Brain pericyte (primary cell): Measurements from ENCODE around the gene TRAF3IP1.
"Not testable (repeated sequence)": the region's sequence is repeated elsewhere in the genome, so short reads cannot be mapped to it uniquely, and the experiment has no call there.

ENCODE experiments used
- DNase-seq: peaks from one replicate; pipeline ENCODE4 v3.0.0-alpha.2; 2012; ENCODE audit warnings: low read depth, low spot score

The TRAF3IP1 gene

DNA sequence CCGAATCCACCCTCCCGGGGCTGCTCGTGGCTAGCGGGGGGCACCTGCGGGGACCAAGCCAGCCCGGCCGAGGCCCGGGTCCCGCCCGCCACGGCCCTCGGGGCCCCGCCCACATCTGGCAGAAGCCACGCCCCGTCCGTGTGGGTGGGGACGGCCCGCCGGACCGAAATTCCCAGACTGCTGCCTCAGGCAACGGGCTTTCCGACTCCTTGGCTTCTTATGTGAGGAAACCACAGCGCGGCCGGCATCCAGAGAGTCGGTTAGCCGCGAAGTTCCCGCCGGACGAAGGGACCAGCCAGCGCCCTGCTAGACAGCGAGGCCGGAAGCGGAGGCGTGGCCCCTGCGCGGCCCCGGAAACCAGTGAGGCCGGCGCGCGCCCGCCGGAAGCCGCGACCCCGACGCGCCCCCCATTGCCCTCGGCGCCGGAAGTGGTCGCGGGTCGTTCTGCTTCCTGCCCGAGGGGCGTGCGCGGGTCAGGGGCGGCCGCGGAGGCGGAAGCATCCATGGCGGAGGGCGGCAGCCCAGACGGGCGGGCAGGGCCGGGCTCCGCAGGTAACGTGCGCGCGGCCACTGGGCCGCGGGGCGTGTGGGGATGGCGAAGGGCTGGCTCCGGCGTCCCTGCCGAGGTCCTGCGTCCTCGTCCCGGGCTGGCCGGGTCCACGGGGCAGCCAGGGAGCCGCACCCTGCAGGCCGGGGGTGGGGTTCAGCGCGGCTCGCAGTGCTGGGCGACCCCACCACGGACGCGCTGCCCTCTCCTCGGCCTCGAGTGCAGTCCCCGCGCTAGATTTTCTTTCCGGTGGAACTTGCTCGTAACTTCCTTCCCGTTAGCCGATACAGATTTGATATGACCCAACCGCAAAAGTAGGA, 106.5 kb downstream of the TRAF3IP1 start, which contains the start of gene ASB1:
Gene ASB1 (plus strand): TSS at position 360 of the 867 bp plus-strand sequence. CDS start 144 bp downstream, at position 504.
- no peak for DNase-seq

DNA sequence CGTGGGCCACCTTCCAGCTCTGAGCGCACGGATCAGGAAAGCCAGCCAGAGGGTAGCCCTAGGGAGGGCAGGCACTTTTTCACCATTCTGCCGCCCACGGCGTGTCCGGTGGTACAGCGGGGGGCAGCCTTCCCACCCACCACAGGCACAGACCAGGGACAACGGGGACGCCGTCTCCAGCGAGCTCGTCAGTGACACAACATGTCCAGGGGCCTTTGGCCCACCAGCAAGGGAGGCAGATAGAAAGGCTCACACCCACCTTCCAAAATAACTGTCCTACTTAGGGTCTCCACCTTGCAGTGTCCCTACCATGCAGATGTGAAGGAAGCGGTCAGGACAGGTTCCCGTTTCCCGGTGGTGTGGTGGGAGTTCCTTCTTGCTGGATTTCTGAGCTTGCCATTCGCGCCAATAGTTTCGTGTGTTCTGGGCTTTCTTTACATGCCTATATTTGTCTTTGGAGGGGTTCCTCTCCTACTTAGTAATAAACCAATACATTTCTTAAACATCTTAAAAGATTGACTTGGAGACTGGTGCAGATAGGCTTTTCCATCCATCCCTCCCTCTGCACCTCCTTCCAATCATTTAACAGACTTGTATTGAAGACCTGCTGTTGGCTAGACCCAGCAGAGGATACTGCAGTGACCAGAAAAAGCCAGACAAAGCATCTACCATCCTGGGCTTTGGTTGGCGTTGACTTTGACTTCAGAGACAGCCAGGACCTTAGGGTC, 107.3 kb downstream of the TRAF3IP1 start:
- DNase-seq: no peak

DNA sequence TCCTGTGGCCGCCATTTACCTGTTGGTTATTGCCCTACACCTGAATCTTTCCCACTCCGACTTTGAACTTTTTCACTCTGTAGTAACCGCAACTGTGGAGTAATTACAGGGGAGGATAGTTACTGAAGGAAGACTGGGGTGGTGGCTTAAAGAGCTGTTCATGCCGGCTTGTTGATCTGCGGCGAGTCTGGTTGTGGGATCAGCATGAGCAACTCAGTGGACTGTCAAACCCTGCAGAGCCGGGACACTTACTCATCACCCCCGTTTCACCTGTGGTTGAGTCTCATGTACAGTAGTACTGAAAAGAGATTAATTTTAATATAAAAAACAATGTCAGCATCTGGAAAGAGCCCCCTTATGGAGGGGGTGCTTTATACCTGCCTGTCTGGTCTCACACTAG, 108.5 kb downstream of the TRAF3IP1 start:
- DNase-seq: no peak

DNA sequence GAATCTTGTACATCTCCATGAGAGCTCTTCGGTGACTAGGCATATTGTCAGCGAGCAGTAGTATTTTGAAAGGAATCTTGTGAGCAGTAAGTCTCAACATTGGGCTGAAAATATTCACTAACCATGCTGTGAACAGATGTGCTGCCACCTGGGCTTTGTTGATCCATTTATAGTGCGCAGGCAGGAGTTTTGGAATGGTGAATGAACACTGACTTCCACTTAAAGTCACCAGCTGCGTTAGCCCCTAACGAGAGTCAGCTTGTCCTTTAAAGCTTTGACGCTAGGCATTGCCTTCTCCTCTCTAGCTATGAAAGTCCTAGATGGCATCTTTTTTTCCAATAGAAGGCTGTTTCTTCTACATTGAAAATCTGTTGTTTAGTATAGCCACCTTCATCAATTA, 110.5 kb downstream of the TRAF3IP1 start:
- no peak for DNase-seq

DNA sequence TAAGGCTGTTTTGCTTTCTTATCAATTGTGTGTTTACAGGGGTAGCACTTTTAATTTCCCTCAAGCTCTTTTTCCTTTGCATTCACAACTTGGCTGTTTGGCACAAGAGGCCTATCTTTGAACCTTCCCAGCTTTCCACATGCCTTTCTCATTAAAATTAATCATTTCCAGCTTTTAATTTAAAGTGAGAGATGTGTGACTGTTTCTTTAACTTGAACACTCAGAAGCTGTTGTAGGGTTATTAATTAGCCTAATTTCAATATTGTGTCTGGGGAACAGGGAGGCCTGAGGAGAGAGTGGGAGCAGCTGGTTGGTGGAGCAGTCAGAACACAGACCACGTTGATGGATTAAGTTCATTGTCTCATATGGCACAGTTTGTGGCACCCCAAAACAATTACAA, 111.1 kb downstream of the TRAF3IP1 start:
- no peak for DNase-seq

DNA sequence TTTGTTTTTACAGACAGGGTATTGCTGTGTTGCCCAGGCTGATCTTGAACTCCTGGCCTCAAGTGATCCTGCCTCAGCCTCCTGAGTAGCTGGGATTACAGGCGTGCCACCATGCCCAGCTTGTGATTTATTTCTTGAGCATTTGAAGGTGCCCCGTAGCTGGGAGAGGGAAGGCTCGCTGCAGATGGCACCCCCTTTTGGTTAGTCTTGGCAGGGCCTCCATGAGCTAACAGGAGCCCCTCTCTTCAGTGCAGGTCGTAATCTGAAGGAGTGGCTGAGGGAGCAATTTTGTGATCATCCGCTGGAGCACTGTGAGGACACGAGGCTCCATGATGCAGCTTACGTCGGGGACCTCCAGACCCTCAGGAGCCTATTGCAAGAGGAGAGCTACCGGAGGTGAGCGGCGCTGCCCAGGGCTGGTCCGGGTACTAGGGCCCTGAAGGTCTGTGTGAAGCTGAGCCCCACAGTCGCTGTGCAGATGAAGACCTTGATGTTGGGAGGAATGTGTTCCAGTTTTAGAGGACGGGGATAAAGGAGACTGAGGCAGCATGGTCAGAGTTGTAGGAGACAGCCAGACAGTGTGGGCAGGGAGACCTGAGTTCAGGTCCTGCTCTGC, 113.1 kb downstream of the TRAF3IP1 start:
- no peak for DNase-seq

DNA sequence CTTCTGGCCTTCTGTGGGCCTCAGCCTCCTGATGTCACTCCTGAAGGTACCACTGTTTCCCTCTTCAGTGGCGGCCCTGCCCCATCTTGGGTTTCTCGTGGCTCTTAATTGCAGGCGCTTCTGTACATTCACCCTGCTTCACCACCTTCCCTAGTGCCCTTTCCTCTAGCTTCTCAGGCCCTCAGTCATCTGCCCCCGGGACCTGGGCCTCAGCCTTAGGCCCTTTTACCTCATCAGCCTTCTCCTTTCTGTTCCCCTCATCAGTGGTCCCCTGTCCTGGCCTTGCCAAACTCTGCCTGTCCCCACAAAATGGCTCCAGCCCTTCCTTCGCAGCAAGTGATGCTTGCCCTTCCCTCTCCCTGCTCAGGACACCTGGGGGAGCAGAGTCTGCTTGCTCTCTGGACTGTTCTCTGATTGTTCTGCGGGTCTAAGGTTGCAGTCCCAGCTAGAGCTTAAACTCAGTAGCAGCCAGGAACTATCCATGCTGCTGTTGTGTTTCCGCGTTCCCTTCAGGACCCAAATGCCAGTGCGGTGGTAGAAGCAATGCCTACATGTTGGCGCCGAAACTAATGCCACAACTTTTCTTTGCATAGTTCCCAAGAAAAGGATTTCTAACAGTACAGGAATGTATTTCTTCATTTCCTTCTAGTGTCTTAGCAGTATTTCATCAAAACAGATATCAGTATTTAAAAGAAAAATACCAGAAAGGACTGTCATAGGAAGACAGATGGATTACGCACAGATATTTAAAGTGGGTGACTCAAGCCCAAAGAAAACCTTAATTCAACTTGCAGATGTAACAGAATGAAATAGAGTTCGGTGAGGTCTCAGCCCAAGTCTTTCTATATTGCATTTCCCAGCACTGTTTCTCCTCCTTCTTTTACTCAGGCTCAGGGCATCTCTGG, 113.9 kb downstream of the TRAF3IP1 start:
- DNase-seq: no peak

DNA sequence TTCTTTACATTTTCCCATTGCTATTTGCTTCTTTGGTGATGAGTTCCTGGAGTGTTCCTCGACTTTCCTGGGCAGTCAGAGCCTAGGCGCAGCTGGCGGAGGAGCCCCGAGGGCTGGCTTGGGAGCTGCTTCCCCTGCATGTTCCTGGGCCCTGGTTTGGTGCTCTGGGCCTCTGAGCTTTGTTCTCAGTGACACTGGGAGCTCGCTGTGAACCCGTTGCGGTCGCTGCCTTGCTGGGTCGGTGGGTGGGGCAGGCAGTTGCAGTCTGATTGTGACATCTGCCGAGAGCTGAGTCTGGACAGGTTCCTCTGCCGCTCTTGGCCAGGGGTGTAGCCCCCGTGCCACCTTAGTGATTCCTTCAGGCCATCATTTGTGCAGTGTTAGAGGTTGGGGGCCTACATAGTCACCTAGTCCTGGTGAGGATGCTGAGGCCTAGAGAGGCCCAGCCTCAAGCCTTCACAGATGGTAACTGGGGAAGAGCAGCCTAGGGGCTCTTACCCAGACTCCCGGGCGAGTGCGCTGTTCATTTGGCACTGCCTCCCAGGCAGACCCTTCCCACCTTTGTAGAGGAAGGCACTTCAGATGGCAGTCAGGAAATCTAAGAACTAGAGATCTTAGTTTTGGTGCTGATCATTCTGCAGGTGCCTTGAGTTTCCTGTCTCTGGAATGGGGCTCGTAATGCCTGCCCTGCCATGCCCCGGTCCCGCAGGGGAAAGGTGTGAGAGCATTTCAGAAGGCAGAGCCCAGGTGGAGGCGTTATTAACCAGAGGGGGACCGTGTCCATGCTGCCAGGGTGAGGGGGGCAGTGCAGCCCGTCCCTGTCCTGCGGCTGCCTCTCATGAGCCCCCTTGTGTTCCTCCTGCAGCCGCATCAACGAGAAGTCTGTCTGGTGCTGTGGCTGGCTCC, 114.8 kb downstream of the TRAF3IP1 start:
- DNase-seq: no peak

DNA sequence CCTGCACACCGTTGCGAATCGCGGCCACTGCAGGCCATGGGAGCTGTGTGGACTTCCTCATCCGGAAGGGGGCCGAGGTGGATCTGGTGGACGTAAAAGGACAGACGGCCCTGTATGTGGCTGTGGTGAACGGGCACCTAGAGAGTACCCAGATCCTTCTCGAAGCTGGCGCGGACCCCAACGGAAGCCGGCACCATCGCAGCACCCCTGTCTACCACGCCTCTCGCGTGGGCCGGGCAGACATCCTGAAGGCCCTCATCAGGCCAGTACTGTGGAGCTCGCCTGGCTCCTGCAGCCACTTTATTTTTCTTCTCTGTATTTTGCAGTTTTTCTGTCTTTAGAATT, 115.4 kb downstream of the TRAF3IP1 start:
- no peak for DNase-seq

DNA sequence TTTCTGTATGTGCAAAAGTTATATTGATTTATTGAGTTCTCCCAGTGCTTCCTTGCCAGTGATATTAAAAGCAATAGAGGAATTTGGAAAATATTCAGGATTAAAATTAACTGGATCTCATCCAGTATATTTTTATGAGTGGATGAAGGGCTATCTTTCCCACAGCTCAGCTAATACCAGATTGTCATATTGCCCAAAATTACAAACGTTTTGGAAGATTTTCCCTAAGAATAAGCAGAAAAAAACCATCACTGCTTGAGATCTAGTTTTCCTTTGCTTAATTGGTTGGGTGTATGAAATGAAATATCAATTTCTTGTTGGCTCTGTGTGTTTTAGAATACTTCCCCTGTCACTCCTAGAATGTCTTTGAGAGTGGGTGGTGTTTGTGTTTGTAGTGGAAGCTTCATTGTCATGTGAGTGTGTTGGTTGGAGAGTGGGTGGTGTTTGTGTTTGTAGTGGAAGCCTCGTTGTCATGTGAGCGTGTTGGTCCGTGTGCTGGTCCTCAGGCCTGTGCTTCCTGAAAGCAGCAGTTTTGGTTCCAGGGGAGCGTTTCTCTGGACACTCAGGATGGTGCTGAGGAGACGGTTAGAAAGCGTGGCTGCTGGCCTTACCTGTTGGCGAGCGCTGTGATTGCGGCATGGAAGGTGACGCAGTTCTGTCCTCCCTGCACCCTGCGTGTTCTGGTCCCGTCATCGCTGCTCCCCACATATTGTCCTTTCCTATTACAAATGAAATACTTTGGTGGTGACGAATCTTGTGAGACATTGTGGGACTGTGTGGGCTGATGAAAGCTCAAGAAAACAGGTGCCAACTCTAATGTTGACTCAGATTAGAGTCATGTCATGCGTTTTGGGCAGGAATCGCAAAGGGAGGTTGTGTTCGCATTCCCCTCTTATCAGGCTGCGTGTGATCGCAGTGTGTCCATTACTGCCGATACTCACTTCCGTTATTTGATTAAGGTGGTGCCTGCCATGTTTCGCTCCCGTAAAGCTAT, 118.8 kb downstream of the TRAF3IP1 start:
- DNase-seq: no peak

DNA sequence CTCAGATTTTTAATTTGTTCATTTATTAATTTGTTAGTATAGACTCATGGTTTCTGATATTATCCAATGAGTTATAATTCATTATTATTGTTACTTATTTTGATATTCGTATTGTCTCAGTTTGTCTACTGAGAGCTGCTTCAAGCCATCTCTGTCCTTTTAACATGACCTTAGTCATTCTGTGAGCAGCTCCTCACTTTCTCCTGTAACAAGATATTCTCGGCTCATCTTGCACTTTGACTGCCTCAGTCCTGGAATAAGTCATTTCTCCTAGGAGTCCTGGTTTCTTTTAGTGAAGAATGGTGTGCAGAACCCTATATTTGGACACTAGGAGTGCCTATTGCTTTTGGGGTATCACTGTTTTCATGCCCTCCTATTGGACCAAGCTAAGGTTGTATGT, 119.6 kb downstream of the TRAF3IP1 start:
- DNase-seq: no peak

DNA sequence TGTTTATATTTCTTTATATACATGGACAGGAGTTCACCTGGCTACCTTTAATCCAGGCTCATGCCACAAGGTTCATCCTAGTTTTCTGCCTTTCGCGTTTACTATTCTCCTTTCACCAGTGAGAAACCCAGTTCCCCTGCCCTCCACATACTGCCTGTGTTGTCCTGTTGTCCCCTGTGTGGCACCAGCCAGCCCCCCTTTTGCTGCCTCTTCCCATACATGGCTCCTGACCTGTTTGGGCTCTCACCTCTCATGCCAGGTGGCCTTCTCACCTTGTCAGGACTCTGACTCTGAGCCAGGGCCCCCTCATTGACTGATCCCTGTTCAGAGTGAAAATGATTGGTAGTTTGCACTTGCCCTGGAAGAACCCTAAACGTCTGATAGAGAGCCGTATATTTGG, 120.0 kb downstream of the TRAF3IP1 start:
- no peak for DNase-seq

DNA sequence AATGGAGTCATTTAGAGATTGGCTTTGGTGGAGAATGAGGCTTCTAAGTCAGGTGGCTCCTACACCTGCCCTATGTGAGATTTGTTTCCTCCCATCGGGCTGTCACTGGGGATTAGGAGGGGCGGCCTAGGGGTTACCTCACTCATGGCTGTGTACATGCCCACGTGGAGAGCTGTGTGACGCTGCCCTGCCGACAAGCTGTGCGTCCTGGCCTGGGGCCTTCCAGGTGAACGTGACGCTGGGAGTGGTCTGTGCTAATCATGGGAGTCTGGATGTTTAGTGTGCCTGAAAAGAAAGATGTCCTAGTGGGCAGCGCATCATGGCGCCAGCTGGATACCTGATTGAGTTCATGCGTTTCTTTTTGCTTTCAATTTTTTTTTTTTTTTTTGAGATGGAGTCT, 120.4 kb downstream of the TRAF3IP1 start:
- no peak for DNase-seq

DNA sequence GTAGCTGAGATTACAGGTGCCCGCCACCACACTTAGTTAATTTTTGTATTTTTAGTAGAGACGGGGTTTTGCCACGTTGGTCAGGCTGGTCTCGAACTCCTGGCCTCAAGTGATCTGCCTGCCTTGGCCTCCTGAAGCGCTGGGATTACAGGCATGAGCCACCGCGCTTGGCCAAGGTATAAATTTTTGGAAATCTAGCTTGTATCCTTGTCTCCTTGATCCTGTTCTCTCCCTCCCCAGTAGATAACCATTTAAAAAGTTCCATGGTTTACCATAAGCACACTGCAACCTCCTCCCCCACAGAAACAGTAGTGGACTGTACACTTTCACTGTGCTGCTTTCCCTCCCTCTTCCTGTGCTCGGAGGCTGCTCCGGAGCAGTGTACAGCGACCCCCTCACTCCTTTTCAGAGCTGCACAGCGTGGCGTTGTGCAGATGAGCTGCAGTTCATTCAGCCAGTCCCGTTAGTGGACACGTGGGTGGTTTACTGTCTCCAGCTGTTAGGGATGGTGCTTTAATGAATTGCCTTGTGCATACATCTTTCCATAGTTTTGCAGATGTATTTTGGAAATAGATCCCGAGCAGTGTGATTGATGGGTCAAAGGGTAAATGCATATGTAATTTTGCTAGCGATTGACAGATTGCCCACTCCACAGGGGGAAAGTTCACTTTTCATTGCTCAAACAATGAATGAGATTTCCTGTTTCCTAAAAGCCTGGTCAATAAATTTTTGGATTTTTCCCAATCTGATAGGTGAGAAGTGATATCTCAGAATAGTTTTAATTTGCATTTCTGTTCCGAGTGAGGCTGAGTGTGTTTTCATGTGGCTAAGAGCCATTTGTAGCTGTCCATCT, 121.2 kb downstream of the TRAF3IP1 start:
- DNase-seq: no peak

DNA sequence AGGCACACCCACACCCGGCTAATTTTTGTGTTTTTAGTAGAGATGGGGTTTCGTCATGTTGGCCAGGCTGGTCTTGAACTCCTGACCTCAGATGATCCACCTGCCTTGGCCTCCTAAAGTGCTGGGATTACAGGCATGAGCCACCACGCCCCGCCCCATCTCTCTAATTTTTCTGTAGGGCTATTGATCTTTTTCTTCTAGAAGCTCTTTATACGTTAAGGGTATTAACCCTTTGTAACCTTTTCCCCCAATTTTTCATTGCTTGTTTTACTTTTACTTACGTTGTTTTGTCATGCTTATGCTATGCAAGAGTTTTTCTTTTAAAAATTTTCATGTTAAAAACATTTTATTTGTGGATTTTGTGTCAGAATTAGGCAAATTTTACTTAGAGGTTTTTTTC, 121.9 kb downstream of the TRAF3IP1 start:
- not testable (repeated sequence) for DNase-seq

DNA sequence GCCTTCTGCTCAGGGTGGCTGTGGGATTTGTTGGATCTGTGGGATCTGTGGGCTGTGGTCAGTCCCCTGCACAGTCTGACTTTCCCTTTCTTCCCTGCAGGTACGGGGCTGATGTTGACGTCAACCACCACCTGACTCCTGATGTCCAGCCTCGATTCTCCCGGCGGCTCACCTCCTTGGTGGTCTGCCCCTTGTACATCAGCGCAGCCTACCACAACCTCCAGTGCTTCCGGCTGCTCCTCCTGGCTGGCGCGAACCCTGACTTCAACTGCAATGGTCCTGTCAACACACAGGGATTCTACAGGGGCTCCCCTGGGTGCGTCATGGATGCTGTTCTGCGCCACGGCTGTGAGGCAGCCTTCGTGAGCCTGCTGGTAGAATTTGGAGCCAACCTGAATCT, 123.9 kb downstream of the TRAF3IP1 start:
- no peak for DNase-seq

DNA sequence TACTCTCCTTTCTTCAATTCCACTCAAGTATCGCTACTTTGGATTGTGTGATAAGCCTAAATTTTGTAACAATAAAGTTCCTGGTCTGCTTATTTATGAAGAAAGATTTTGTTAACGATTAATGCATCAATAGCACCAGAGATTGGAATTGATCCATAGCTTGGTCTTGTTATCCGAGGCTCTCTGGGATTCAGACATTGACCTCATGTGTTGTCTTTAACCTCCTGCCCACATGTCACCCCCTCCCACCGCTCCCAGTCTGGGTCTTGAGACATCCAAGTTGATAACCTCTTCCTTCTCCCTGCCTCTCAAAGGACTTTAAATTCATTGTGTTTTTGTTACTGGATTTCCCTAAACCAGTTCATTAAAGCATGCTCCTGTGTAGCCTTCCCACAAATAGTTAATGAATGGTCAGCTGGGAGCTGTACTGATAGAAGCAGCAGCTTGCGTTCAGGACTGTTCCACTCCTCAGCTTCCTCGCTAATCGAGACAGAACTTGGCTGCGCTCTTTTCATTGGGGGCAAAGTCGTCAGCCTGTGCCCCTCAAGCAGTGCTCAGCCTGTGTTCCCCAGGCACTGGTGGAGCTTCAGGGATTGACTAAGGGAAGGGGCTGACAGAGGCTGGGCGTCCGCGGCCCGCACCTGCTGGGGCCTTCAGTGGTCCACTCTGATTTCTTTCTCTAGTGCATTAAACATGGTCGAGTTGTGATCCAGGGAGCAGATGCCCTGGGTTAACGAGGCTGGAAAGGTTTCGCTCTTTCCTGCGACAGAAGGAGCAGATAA, 125.3 kb downstream of the TRAF3IP1 start:
- DNase-seq: no peak

DNA sequence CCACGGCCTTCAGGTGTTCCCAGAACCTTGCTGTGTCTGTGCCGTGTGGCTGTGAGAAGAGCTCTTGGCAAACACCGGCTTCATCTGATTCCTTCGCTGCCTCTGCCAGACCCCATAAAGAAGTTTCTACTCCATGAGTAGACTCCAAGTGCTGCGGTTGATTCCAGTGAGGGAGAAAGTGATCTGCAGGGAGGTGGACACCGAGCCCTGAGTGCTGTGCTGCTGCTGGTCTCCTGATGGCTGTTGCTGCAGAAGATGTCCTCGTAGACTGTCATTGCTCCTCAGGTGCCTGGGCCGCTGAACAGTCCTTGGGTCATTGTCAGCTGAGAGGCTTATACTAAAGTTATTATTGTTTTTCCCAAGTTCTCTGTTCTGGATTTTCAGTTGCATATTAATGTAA, 126.1 kb downstream of the TRAF3IP1 start:
- no peak for DNase-seq
